ENCODE data around the gene ATF7. TPM values are rescaled to one million over a fixed set of nuclear protein-coding genes. Genes with fewer than 3 reads are reported as not detected.
A peak's percentile ranks its signal among the peaks of the same experiment; 100 is the strongest.

ATF7 gene
- total and polyA plus RNA-seq, 2 of the 13 experiments (the other 11 are each of a cell fraction or from before 2014, with no cell fraction given): 9.6 to 16.2 TPM

DNA sequence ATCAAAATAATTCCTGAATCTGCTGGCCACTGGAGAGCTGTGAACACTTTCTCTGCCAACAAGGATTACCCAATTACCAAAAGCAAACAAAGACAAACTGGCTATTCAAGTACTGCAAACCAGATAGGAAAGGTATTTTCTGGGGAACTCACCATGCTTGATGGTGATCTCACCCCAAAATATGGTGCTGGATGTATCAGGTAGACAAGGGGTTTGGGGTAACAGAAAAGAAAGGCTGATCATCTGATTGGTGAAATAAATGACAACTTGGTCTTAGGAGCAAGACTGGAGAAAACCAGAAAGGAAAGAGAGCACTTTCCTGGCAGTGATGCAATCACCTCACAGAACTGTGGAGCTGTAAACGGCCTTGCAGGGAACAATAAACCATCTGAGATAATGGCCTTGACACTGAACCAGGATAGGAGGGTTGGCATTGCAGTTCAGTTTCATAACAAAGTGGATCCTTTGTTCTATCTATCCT is 87.9 kb downstream of the ATF7 start (continued):
- no peak for TF ChIP-seq IKZF1 (IDR thresholded peaks at IDR 0.05)
- 0 out of 2 replicates have a peak, but pooled peaks have one; percentile 30 for TF ChIP-seq ZMYM4 (CRISPR knock-in tag; IDR thresholded peaks at IDR 0.05)
- TF ChIP-seq HNF4G (IDR thresholded peaks at IDR 0.05; ENCODE audit: borderline replicate concordance, low read depth, low read length): peak; percentile 30; the same call in 1 of the 2 replicates
- TF ChIP-seq HNF4G (CRISPR knock-in tag; IDR thresholded peaks at IDR 0.05; ENCODE audit: borderline replicate concordance, low read depth): no peak
- no peak for TF ChIP-seq DNMT1 (CRISPR knock-in tag; IDR thresholded peaks at IDR 0.05)
- TF ChIP-seq SRSF9 (IDR thresholded peaks at IDR 0.05; ENCODE audit: borderline replicate concordance, insufficient read depth, low read depth, low read length, poor library complexity, severe bottlenecking): no peak
- TF ChIP-seq SOX5 (CRISPR knock-in tag; IDR thresholded peaks at IDR 0.05; ENCODE audit: borderline replicate concordance): peak; percentile 100
- TF ChIP-seq, protein P1, sequence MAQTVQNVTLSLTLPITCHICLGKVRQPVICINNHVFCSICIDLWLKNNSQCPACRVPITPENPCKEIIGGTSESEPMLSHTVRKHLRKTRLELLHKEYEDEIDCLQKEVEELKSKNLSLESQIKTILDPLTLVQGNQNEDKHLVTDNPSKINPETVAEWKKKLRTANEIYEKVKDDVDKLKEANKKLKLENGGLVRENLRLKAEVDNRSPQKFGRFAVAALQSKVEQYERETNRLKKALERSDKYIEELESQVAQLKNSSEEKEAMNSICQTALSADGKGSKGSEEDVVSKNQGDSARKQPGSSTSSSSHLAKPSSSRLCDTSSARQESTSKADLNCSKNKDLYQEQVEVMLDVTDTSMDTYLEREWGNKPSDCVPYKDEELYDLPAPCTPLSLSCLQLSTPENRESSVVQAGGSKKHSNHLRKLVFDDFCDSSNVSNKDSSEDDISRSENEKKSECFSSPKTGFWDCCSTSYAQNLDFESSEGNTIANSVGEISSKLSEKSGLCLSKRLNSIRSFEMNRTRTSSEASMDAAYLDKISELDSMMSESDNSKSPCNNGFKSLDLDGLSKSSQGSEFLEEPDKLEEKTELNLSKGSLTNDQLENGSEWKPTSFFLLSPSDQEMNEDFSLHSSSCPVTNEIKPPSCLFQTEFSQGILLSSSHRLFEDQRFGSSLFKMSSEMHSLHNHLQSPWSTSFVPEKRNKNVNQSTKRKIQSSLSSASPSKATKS (CRISPR knock-in tag; IDR thresholded peaks at IDR 0.05): no peak
- no peak for TF ChIP-seq CBX1 (IDR thresholded peaks at IDR 0.05; ENCODE audit: low read depth)
- TF ChIP-seq, protein P2, sequence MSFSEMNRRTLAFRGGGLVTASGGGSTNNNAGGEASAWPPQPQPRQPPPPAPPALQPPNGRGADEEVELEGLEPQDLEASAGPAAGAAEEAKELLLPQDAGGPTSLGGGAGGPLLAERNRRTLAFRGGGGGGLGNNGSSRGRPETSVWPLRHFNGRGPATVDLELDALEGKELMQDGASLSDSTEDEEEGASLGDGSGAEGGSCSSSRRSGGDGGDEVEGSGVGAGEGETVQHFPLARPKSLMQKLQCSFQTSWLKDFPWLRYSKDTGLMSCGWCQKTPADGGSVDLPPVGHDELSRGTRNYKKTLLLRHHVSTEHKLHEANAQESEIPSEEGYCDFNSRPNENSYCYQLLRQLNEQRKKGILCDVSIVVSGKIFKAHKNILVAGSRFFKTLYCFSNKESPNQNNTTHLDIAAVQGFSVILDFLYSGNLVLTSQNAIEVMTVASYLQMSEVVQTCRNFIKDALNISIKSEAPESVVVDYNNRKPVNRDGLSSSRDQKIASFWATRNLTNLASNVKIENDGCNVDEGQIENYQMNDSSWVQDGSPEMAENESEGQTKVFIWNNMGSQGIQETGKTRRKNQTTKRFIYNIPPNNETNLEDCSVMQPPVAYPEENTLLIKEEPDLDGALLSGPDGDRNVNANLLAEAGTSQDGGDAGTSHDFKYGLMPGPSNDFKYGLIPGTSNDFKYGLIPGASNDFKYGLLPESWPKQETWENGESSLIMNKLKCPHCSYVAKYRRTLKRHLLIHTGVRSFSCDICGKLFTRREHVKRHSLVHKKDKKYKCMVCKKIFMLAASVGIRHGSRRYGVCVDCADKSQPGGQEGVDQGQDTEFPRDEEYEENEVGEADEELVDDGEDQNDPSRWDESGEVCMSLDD (CRISPR knock-in tag; IDR thresholded peaks at IDR 0.05; ENCODE audit: borderline replicate concordance): peak; percentile 76
- TF ChIP-seq ZZZ3 (CRISPR knock-in tag; IDR thresholded peaks at IDR 0.05; ENCODE audit: borderline replicate concordance): no peak
- TF ChIP-seq IRF2 (CRISPR knock-in tag; IDR thresholded peaks at IDR 0.05): peak; percentile 87
- TF ChIP-seq ELF1 (CRISPR knock-in tag; IDR thresholded peaks at IDR 0.05): peak; percentile 50
- TF ChIP-seq, protein P3, sequence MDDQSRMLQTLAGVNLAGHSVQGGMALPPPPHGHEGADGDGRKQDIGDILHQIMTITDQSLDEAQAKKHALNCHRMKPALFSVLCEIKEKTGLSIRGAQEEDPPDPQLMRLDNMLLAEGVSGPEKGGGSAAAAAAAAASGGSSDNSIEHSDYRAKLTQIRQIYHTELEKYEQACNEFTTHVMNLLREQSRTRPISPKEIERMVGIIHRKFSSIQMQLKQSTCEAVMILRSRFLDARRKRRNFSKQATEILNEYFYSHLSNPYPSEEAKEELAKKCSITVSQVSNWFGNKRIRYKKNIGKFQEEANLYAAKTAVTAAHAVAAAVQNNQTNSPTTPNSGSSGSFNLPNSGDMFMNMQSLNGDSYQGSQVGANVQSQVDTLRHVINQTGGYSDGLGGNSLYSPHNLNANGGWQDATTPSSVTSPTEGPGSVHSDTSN (CRISPR knock-in tag; IDR thresholded peaks at IDR 0.05; ENCODE audit: borderline replicate concordance): no peak
- TF ChIP-seq SRSF1 (optimal IDR thresholded peaks at IDR 0.05; ENCODE audit: low read depth, low read length): no peak
- TF ChIP-seq ZNF558 (CRISPR knock-in tag; IDR thresholded peaks at IDR 0.05; ENCODE audit: borderline replicate concordance): no peak
- no peak for TF ChIP-seq ZNF720 (CRISPR knock-in tag; IDR thresholded peaks at IDR 0.05)
- no peak for TF ChIP-seq ZNF484 (CRISPR knock-in tag; IDR thresholded peaks at IDR 0.05; ENCODE audit: borderline replicate concordance, low read depth)
- TF ChIP-seq ZNF605 (CRISPR knock-in tag; IDR thresholded peaks at IDR 0.05): no peak
- TF ChIP-seq, protein P4, sequence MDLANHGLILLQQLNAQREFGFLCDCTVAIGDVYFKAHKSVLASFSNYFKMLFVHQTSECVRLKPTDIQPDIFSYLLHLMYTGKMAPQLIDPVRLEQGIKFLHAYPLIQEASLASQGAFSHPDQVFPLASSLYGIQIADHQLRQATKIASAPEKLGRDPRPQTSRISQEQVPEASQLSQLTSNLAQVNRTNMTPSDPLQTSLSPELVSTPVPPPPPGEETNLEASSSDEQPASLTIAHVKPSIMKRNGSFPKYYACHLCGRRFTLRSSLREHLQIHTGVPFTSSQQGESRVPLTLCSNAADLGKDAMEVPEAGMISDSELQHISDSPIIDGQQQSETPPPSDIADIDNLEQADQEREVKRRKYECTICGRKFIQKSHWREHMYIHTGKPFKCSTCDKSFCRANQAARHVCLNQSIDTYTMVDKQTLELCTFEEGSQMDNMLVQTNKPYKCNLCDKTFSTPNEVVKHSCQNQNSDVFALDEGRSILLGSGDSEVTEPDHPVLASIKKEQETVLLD (CRISPR knock-in tag; IDR thresholded peaks at IDR 0.05; ENCODE audit: low read depth): 0 out of 2 replicates have a peak, but pooled peaks have one; percentile 28
- TF ChIP-seq ZNF136 (CRISPR knock-in tag; IDR thresholded peaks at IDR 0.05; ENCODE audit: low read depth): no peak
- peak; percentile 89 for TF ChIP-seq HDAC2 (CRISPR knock-in tag; IDR thresholded peaks at IDR 0.05)
- no peak; the same call in 1 of the 2 replicates for TF ChIP-seq ZNF225 (CRISPR knock-in tag; IDR thresholded peaks at IDR 0.05)
- TF ChIP-seq NFKBIZ (CRISPR knock-in tag; IDR thresholded peaks at IDR 0.05): peak; percentile 94
- 0 out of 2 replicates have a peak, but pooled peaks have one; percentile 28 for TF ChIP-seq ZBTB7B (CRISPR knock-in tag; IDR thresholded peaks at IDR 0.05)

All from HepG2 (cell line).